NCI-H2029 treated with DMSO at 0.1 percent for 48 hours (cell line): Measurements from ENCODE around the gene TCTA.

Experiments
- DNase-seq: peaks from one replicate; lab custom pipeline; 2025; lab: John Stamatoyannopoulos, UW

Gene TCTA

GRCh38 chr3:49410846-49411534, 1.2 kb upstream of the TCTA start:
- DNase-seq = no peak

GRCh38 chr3:49411535-49411967, 672 bp upstream of the TCTA start:
- DNase-seq = no peak

- no peak for DNase-seq
Observed at GRCh38 chr3:49412632-49413337, 562 bp downstream of the TCTA start.

GRCh38 chr3:49413338-49413734, 1.1 kb downstream of the TCTA start:
- DNase-seq = no peak

- DNase-seq = no peak
Observed at GRCh38 chr3:49414753-49415152, 2.5 kb downstream of the TCTA start.

- no peak for DNase-seq
Observed at GRCh38 chr3:49415931-49416601, 3.8 kb downstream of the TCTA start.

GRCh38 chr3:49416867-49417266, 4.6 kb downstream of the TCTA start:
- no peak for DNase-seq

- DNase-seq = no peak
Observed at GRCh38 chr3:49417516-49418120, 5.4 kb downstream of the TCTA start.

GRCh38 chr3:49421890-49422378, 9.7 kb downstream of the TCTA start:
- DNase-seq = no peak

- DNase-seq = no peak
Observed at GRCh38 chr3:49422379-49423248, 10.4 kb downstream of the TCTA start, which contains the start of gene AMT. TSS of gene AMT (minus strand) at chr3:49422473. CDS start at chr3:49422450, 23 bp downstream.

GRCh38 chr3:49424816-49425215, 12.6 kb downstream of the TCTA start:
- DNase-seq = no peak

- DNase-seq = no peak
Observed at GRCh38 chr3:49427586-49427985, 15.4 kb downstream of the TCTA start.

GRCh38 chr3:49428752-49429080, 16.5 kb downstream of the TCTA start:
- DNase-seq = no peak

- DNase-seq = no peak
Observed at GRCh38 chr3:49434731-49435130, 22.5 kb downstream of the TCTA start.

GRCh38 chr3:49445391-49445790, 33.2 kb downstream of the TCTA start:
- DNase-seq = no peak

- DNase-seq = no peak
Observed at GRCh38 chr3:49453621-49454020, 41.4 kb downstream of the TCTA start.

GRCh38 chr3:49454458-49454857, 42.2 kb downstream of the TCTA start:
- no peak for DNase-seq

GRCh38 chr3:49454898-49455681, 42.9 kb downstream of the TCTA start:
- no peak for DNase-seq

- DNase-seq = no peak
Observed at GRCh38 chr3:49456466-49456865, 44.2 kb downstream of the TCTA start.

GRCh38 chr3:49460188-49460890, 48.1 kb downstream of the TCTA start:
- DNase-seq = no peak
